NCI-H2029 treated with DMSO at 0.1 percent for 48 hours (cell line): ENCODE data around the gene NCK2.
"Not testable (repeated sequence)": the region's sequence is repeated elsewhere in the genome, so short reads cannot be mapped to it uniquely, and the experiment has no call there.

ENCODE experiments used
- DNase-seq: peaks from one replicate; lab custom pipeline; 2025; lab: John Stamatoyannopoulos, UW

The NCK2 gene

GRCh38 chr2:105756435-105756834 lies 11.7 kb downstream of the NCK2 start:
- no peak for DNase-seq

GRCh38 chr2:105756865-105757264 lies 12.2 kb downstream of the NCK2 start:
- DNase-seq = not testable (repeated sequence)

- no peak for DNase-seq
Measured at GRCh38 chr2:105757433-105757832, 12.7 kb downstream of the NCK2 start.

- DNase-seq = no peak
Measured at GRCh38 chr2:105760191-105760590, 15.5 kb downstream of the NCK2 start.

DNA sequence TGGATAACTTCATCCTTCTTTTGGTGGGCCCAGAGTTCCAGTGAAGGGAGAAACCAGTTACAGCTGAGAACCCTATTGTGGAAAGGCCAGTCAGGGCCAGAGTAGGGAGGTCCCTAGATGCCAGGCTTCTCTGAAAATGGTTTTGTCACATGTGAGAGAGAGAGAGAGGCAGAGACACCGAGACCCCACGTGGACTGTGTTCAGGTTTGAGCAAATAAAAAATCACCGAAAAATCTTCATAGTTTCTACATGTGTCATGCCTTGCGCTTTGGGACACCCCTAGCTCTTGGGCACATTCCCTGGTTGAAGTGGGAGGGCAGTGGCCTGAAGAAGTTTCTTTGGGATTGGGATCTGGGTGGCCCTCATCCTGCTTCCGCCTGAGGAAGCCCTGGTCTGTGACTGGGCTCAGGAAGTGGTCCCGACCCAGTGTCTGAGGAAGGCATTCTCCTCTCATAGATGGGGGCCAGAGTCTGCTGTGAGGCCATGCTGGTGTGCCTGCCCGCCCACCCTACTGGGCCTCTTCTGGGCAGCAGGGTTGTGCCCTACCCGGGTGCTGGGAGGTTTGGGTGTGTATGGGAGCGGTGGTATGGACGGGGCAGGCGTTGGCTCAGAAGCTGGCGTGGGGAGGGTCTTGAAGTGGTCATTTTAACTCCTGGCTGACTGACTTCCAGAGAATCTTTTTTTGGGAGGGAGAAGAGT lies 16.1 kb downstream of the NCK2 start:
- DNase-seq = no peak

DNA sequence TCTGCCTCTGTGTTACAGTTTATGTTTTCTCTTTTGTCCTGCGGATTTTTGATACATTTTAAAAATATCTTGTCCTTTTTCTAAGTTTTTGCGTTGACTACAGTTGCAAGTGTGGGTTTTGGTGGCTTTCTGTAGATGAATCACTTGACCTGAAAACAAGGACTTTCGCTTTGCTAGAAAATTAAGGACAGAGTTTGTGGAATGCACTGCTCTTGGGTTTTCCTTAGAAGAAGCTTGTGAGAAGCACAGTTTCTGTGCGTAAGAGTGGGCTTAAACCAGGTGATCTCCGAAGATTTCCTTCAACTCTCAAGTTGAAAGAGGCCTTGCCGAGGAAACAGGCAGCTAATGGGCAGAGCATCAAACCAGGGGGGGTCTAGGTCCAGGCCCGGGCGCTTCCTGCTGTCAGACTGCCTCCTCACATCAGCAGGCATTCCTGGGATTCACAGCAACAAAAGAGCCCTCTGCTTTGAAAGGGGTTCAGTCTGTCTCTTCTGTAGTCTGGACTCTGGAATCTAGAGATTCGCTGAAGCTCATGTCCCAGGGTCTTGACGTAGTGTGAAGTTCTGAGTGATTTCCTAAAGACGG lies 17.3 kb downstream of the NCK2 start:
- no peak for DNase-seq

DNA sequence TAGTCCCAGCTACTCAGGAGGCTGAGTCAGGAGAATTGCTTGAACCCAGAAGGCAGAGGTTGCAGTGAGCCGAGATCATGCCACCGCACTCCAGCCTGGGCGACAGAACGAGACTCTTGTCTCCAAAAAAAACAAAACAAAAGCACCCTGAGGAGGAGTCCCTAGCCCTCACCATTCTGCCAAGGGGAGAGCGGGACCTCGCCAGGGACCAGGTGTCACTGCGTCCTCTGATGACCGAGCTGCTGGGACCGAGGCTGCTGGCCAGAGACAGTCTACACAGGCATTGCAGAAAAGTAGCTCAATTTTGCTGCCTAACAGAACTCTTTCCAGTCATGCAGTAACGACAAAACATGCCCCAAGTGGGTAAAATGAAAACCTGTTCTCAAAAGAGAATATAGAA lies 18.4 kb downstream of the NCK2 start:
- DNase-seq = no peak

- DNase-seq = no peak
Measured at GRCh38 chr2:105764059-105764458, 19.3 kb downstream of the NCK2 start.

DNA sequence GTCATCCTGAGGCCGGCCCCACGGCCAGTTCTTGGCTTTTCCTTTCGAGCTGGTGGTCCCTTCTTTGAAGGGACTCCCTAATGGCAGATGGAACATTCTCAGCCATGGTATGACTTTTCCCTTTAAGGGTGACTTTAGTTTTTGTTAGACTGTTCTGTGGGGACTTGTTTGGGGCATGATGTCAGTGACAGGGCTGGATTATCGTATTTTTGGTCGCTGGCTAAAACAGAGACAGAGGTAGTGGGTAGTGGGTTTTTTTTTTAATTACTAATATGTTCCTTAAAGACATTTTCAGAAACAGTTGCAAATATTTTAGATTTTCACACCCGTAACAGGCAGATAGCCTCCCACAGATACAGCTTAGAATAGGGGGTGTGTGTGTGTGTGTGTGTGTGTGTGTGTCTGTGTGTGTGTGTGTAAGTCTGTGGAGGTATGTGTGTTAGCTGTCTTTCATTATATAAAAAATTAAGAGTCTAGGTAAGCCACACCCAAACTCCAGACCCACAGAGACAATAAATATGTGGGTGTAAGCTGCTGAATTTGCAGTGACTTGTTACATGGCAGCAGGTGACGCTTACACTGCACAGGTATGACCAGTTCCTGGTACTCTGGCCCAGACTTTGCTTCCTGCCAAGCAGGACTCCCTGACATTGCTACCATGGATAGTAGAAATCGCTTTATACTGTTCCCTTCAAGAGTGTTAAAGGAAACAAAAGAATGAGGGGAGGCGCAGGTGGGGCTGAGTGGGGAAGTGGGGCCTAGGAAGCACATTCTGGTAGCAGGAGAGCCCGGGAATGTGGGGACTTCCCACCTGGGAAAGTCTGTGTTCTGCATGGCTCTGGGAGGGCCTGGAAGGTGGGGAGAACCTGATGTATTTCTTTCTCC lies 20.9 kb downstream of the NCK2 start:
- no peak for DNase-seq

GRCh38 chr2:105766300-105766866 lies 21.7 kb downstream of the NCK2 start:
- no peak for DNase-seq

GRCh38 chr2:105768176-105768575 lies 23.5 kb downstream of the NCK2 start:
- DNase-seq = no peak

DNA sequence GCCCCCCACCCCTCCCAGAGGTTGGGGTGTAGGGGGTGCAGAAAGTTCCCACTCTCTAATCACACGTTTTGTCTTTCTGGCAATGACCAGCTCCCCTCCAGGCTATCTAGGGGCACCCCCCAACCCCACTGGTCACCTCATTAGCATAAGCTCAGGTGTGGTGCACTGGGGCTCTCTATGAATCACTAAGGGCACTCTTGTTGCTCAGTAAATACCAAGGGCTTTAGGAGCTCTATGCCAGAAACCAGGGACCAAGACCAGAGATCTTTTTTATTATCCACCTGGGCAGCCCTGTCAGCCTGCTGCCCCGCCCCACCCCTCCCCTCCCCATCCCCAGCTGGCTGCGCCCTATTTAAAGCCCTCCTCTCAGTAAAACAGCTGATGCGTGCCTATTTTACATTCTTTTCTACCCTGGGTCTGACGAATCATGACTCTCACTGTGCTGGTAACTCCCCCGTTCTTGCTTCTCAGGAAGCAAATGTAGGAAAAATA lies 24.3 kb downstream of the NCK2 start:
- DNase-seq = no peak

DNA sequence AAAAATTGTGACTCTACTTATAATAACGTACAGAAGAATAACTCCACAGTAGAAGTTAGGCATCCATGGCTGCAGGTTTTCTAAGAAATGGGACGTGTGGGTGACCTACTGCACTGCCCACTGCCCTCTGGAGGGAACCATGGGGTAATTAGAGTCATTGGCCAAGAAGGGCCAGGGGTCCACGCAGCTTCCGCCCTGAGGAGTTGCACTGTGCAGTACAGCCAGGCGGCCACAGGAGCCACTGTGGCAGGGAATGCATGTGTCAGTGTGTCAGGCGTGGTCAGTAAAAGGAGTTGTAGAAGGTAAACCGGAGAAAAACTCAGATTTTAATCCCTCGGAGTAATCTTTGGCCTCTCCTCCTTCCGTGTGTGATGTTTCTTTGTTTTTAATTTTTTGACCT lies 24.8 kb downstream of the NCK2 start:
- DNase-seq = no peak

GRCh38 chr2:105770149-105770548 lies 25.4 kb downstream of the NCK2 start:
- no peak for DNase-seq

DNA sequence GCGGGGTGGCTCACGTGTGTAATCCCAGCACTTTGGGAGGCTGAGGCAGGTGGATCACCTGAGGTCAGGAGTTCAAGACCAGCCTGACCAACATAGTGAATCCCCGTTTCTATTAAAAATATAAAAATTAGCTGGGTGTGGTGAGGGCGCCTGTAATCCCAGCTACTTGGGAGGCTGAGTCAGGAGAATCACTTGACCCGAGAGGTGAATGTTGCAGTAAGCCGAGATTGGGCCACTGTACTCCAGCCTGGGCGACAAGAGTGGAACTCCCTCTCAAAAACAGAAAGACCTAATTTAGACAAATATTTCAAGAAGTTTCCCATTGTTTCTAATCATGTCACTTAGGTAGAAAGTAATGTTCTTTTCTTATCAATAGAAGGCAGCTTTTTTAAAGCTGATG lies 26.6 kb downstream of the NCK2 start:
- DNase-seq = not testable (repeated sequence)

DNA sequence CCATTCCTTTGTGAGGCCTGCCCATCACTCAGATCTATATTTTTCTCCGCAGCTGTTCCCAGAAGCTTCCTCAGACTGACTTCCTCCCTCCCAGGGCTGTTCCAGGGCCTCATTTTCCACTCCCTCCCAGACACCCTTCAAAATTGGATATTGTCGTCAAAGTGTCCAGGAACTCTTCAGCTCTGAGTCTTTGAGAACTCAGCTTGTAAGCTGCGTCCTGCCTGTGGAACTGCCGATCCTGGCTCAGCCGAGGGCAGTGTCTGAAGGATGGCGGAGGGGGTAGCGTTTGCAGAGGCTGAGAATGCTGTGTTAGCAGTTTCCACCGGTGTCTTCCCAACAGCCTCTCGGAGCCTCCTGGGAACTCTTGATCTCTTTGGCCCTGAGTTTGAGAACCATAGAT lies 27.1 kb downstream of the NCK2 start:
- DNase-seq = no peak

DNA sequence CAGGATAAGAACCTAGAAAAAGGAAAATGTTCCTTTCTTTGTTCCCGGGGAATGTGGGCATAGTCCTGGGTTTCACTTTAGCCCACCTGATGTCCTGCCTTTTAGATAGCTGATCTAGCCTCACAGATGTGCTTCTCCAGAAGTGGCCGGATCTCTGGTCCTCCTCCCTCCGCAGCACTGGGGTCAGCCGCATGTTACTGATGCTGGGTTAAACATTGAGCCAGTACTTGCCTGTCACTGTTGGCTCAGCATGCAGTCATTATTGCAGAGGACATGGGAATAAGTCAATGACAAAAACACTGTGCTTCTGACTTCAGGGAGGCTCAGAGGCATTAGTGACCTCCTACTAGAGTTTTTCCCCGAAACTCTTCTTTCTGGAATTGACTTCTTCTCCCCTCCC lies 27.6 kb downstream of the NCK2 start:
- no peak for DNase-seq

- DNase-seq = peak; percentile 45
Measured at GRCh38 chr2:105773568-105773967, 28.9 kb downstream of the NCK2 start.

DNA sequence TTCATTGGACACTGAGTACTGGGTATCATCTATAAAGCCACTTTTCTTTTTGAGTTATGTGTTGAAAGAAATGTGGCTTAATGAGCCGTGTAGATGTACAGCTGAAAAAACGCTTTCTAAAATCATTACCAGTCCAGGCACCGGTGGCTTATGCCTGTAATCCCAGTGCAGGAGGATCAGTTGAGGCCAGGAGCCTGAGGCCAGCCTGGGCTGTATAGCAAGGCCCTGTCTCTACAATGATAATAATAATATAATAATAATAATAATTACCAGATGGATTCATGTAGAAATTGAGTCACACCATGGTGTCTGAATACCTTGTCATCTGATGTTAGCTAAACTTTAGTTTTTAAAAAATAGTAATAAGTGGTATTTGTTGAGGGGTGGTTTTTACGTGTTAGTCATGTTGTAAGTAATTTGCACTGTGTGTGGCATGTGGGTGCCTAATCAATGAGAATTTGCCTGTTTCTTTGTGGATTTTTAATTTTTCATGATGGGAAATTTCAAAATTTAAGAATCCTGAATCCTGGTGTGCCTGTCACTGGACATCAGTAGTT lies 30.1 kb downstream of the NCK2 start:
- no peak for DNase-seq

DNA sequence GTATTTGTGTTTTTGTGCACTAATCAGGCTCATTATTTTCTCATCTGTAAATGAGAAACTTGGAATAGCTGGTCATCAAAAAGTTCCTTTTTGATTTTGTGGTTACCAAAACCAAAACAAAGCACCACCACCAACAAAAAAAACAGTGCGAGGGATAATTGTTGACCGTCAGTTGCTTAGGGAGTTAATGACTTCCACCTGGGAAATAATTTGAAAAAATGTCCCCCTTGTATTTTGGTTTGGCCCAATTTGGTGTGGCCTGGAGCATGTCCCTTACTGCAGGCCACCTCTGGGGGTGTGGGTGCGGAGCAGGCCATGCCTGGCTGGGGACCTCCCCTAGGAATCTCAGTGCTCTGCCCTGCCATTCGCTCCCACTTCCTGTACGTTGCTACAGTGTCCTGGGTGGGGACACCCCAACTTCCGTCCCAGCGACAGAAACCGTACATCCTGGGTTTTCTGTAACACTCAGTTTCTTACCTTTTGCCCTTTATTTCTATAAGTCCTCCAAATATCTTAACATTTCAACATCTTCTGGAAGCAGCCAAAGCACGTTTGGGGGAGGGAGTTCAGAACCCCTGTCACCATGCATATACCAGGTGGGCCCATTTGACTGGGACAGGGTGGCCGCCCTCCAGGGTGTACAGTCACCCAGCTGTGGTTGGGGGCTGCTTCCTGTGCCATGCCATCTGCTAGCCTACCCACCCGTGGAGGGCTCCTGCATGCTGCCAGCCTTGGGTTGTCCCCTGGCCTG lies 31.3 kb downstream of the NCK2 start:
- DNase-seq = no peak

- no peak for DNase-seq
Measured at GRCh38 chr2:105776560-105776928, 31.8 kb downstream of the NCK2 start.
